Nephron progenitor cell (in vitro differentiated cells): ENCODE results near the gene KLRF2.
A peak's percentile ranks its signal among the peaks of the same experiment; 100 is the strongest.

ENCODE experiments used
- DNase-seq: peaks from one replicate; pipeline ENCODE4 v3.0.0; 2021
- H3K27ac Mint-ChIP-seq: 2 replicates; pipeline ENCODE4 v1.8.0; 2021; ENCODE audit warnings: mild to moderate bottlenecking, moderate library complexity, mixed read lengths
- H3K27me3 Mint-ChIP-seq: 2 replicates; pipeline ENCODE4 v1.8.0; 2021; ENCODE audit warnings: mild to moderate bottlenecking, low read depth, mixed read lengths; ENCODE audit not compliant: poor library complexity
- H3K36me3 Mint-ChIP-seq: 2 replicates; pipeline ENCODE4 v1.8.0; 2021; ENCODE audit warnings: low read depth, mixed read lengths
- H3K4me1 Mint-ChIP-seq: 2 replicates; pipeline ENCODE4 v1.8.0; 2021; ENCODE audit warnings: mixed read lengths
- H3K4me3 Mint-ChIP-seq: 2 replicates; pipeline ENCODE4 v1.8.0; 2021; ENCODE audit warnings: mild to moderate bottlenecking, moderate library complexity, mixed read lengths
- H3K9me3 Mint-ChIP-seq: 2 replicates; pipeline ENCODE4 v1.8.0; 2021; ENCODE audit warnings: mild to moderate bottlenecking, moderate library complexity, mixed read lengths
- TF ChIP-seq, protein P1 (sequence below): fragments of 200-600 bp; sonication (generic); IDR thresholded peaks from 2 replicates; pipeline ENCODE4 v1.5.0; 2021; ENCODE audit warnings: antibody characterized with exemption

Gene KLRF2

DNA sequence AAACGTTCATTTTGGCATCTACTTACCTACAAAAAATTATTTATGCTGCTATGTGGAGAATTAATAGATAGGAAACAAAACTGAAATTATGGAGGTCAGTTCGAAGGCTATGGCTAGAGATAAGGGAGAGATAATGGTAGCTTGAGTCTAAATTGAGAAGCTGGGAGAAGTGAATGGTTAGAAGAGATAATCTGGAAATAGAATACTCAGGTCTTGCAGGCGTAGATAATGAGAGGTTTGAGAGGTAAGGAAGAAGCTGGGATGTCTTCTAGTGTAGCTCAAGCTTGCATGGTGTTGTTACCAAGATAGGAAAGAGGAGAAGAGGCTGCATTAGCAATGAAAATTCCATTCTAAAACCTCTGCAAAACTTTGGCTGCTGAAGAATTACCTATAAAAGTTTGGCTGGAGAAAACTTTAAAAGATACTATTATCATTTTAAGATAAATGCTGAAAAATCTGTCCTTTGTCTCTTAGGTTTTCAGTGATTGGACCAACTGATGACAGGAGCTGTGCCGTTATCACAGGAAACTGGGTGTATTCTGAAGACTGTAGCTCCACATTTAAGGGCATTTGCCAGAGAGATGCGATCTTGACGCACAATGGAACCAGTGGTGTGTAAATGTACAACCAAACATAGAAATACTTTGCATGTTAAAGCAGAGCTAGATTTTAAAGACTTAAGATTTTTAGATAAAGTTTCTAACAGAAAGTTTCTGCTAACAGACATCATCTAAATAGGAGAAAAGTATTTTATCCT is 14.1 kb downstream of the KLRF2 start:
- peaks cover 6% of the 10 kb centered on the region for H3K4me1 Mint-ChIP-seq
- no peak overlapping the region for H3K27ac Mint-ChIP-seq
- H3K27me3 Mint-ChIP-seq: peaks cover 11% of the 10 kb centered on the region
- H3K9me3 Mint-ChIP-seq: no peaks in the 10 kb centered on the region
- no peak for DNase-seq
- TF ChIP-seq, protein P1, sequence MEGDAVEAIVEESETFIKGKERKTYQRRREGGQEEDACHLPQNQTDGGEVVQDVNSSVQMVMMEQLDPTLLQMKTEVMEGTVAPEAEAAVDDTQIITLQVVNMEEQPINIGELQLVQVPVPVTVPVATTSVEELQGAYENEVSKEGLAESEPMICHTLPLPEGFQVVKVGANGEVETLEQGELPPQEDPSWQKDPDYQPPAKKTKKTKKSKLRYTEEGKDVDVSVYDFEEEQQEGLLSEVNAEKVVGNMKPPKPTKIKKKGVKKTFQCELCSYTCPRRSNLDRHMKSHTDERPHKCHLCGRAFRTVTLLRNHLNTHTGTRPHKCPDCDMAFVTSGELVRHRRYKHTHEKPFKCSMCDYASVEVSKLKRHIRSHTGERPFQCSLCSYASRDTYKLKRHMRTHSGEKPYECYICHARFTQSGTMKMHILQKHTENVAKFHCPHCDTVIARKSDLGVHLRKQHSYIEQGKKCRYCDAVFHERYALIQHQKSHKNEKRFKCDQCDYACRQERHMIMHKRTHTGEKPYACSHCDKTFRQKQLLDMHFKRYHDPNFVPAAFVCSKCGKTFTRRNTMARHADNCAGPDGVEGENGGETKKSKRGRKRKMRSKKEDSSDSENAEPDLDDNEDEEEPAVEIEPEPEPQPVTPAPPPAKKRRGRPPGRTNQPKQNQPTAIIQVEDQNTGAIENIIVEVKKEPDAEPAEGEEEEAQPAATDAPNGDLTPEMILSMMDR: no peak
- no peaks in the 10 kb centered on the region for H3K36me3 Mint-ChIP-seq
- H3K4me3 Mint-ChIP-seq: no peak overlapping the region

DNA sequence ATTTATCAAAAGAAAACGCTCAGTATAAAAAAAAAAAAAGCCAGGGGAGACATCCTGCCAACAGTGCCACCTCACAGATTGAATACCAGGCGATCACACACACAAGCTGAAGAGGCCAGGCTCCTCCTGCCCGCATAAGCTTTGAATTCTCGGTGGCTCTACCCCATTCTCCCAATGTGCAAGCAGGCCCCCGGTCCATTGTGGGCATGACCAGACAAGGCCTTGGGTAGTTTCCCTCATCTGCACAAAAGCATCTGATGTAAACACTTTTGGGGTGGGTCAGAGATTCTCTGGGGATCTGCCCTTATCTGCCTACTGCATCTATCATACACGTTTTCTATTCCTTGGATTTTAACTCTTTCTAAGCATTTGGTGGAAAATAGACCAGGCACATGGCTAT is 16.2 kb downstream of the KLRF2 start:
- no peak overlapping the region for H3K4me3 Mint-ChIP-seq
- H3K27me3 Mint-ChIP-seq: peaks cover 14% of the 10 kb centered on the region
- no peak overlapping the region for H3K27ac Mint-ChIP-seq
- H3K4me1 Mint-ChIP-seq: peaks cover 8% of the 10 kb centered on the region
- no peak for DNase-seq
- TF ChIP-seq, protein P1: no peak
- peaks cover 6% of the 10 kb centered on the region for H3K9me3 Mint-ChIP-seq
- peaks cover under 1% of the 10 kb centered on the region for H3K36me3 Mint-ChIP-seq

DNA sequence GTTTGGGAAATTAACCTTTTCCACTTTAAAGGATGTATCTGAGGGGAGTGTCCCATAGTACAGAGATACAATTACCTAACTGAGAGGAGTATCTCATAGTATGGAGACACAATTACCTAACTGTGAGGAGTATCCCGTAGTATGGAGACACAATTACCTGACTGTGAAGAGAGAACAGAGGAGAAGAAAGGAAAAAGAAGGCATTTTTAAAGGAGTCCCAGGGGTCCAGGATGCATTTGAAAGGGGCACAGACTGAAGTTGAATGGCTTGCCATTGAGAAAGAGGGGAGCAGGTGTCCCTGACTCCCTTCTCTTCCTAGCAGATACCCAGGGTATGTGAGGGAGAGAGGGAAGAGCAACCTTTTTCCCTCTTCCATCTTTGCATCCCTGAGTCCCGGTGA is 17.9 kb downstream of the KLRF2 start:
- TF ChIP-seq, protein P1: no peak
- no peak overlapping the region for H3K27ac Mint-ChIP-seq
- H3K36me3 Mint-ChIP-seq: peaks cover 8% of the 10 kb centered on the region
- peaks cover 13% of the 10 kb centered on the region for H3K9me3 Mint-ChIP-seq
- peaks cover 12% of the 10 kb centered on the region for H3K4me1 Mint-ChIP-seq
- no peak for DNase-seq
- peaks cover 14% of the 10 kb centered on the region for H3K27me3 Mint-ChIP-seq
- no peak overlapping the region for H3K4me3 Mint-ChIP-seq

DNA sequence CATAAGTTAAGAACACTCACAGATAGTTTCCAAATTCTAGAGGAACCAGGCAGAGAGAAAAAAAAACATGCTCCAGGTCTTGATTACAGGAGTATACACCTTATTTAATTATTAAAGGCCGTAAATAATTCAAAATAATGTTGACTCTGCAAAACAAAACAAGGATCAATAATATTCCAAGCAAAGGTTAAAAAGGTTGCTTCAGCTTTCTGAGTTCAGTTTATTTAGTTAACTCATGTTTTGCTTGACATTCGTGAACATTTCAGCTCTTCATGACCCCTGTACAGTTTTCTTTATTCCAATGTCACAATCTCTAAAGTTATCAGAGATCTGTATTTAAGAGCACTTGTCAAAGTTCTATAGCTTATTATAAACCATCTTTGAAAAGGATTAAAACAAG is 19.6 kb downstream of the KLRF2 start:
- Mint-ChIP-seq H3K4me1 (peaks cover 12% of the 10 kb centered on the region), H3K4me3 (no peak overlapping the region), H3K27me3 (peaks cover 11% of the 10 kb centered on the region), H3K36me3 (peaks cover 18% of the 10 kb centered on the region), H3K9me3 (peaks cover 26% of the 10 kb centered on the region), H3K27ac (no peak overlapping the region)
- TF ChIP-seq, protein P1: no peak
- no peak for DNase-seq

DNA sequence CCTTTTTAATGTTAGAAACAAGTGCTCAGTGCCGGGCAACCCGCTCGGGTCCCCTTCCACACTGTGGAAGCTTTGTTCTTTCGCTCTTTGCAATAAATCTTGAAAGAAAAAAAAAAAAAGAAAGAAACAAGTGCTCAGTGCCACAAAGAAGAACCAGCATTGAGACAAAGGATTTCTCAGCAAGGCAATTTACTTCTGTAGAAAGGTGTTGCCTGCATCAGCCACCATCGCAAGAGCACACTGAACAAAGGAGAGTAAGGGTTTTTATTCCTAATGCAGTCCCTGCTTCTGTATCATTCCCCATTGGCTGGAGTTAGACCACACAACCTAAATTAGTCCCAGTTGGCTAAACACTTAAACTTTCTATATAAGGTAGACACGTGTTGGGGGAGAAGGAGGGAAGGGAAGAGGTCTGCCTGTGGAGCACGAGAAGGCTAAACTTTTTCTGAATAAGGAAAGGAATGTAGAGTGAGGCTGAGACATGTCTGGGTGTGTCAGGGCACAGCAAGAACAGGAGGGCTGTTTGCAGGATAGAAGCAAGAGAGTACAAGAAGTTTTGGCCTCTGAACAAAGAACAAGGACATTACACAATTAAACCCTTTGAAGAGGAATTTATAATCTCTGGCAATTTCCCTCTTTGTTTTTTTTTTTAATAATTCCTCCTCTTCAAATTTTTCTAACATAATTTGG is 21.4 kb downstream of the KLRF2 start:
- peak overlapping the region; percentile 60 for H3K27ac Mint-ChIP-seq
- peaks cover 8% of the 10 kb centered on the region for H3K27me3 Mint-ChIP-seq
- H3K36me3 Mint-ChIP-seq: peaks cover 23% of the 10 kb centered on the region
- TF ChIP-seq, protein P1: no peak
- no peak for DNase-seq
- H3K4me3 Mint-ChIP-seq: no peak overlapping the region
- peaks cover 37% of the 10 kb centered on the region for H3K9me3 Mint-ChIP-seq
- H3K4me1 Mint-ChIP-seq: peaks cover 12% of the 10 kb centered on the region
